ENCODE data around the gene F2RL2.

The F2RL2 gene

GRCh38 chr5:76570153-76570552 is 53.0 kb downstream of the F2RL2 start:
- DNase-seq (ENCODE audit: low read depth, low spot score): no peak
- H3K4me3 ChIP-seq (ENCODE audit: low read depth, low read length): no peak overlapping the region
- TF ChIP-seq CTCF (IDR thresholded peaks at IDR 0.05; ENCODE audit: insufficient read depth, low read length, missing control alignments): no peak
- POLR2A ChIA-PET: no interaction called here
- CTCF ChIA-PET: interaction anchor here (1.1 kb wide), 1 partner anchor 11 kb away, joined by 3 read pairs; no protein-coding TSS in a partner anchor

All from AG04449 (cell line).